GM12872 (cell line): ENCODE data around the gene DNAI2.

Experiments
- CTCF ChIP-seq: IDR thresholded peaks from 3 replicates; pipeline ENCODE4 v1.5.1; 2011; ENCODE audit warnings: low read depth, mild to moderate bottlenecking, low read length, moderate library complexity; ENCODE audit not compliant: insufficient read depth

Gene DNAI2

GRCh38 chr17:74274060-74274708, at the start of gene DNAI2:
TSS of gene DNAI2 (plus strand) at chr17:74274234. CDS start at chr17:74281818, 7,584 bp downstream.
- TF ChIP-seq CTCF = no peak

- no peak for TF ChIP-seq CTCF
These were observed 48.9 kb upstream of the DNAI2 start for GRCh38 chr17:74224959-74225725.

GRCh38 chr17:74226252-74226651, 47.8 kb upstream of the DNAI2 start:
- TF ChIP-seq CTCF = no peak

- no peak for TF ChIP-seq CTCF
These were observed 46.6 kb upstream of the DNAI2 start for GRCh38 chr17:74227271-74228080.

GRCh38 chr17:74228306-74228978, 45.6 kb upstream of the DNAI2 start:
- TF ChIP-seq CTCF = no peak

- TF ChIP-seq CTCF = no peak
These were observed 43.1 kb upstream of the DNAI2 start for GRCh38 chr17:74230896-74231295.
